ENCODE results near the gene CLINT1. TPM values are rescaled to one million over a fixed set of nuclear protein-coding genes. Genes with fewer than 3 reads are reported as not detected.

Gene CLINT1
- total RNA-seq, 1 donor from 2014 or later = 53.0 TPM

DNA sequence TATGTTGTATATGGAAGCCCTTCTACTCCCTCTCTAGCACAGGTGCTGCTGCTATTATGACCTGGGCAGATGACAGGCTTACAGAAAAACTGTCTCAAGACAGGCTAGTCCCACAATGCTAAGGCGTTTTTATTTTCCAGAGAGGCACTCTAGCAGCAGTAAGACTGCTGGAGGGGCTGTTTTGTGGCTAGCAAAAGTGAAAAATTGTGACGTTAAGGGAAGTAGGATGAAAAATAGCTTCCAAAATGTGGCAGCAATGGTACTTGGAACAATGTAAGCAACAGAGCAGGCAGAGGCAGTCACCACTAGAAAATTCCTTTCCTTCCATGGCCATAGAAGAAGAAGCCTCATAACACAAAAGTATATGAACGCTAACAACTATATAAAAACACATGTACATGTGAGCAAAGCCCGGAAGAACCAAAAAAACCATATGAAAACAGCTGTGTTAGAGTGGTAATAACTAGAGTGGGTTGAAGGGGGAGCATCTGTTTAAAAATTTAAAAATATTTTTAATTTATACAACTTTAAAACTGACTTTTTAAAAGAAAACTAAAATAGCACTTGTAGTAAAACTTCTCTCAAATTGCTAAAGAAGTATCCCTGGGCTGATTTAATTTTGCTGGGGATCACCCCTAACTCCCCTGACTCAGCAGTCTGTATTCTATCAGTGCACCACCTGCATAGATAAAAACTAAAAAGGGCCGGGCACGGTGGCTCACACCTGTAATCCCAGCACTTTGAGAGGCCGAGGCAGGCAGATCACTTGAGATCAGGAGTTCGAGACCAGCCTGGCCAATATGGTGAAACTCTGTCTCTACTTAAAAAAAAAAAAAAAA is 30.6 kb downstream of the CLINT1 start:
- no peak for DNase-seq (ENCODE audit: low spot score)
- intact Hi-C loops (cut with DNase I) = loop anchor here (10.0 kb wide), 1 partner anchor 1276 kb away; no protein-coding TSS in a partner anchor

DNA sequence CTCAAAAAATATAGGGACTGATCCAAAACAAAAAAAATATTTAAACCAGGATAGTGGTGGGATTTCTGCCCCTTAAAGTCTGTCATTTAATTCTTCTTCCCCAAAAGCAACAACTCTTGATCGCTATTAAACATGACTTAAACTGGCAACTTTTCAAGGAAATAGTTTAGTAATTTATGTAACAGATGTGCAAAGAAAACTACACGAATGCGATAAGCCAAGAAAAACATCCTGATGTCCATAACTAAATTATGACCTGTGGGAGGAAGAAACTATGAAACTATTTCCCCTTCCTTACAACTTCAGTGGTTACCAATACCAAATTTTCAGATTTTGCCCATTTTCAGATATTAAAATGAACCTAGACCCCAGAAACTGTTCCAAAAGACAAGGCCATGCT is 31.5 kb downstream of the CLINT1 start:
- intact Hi-C loops (cut with DNase I) = loop anchor here (10.0 kb wide), 1 partner anchor 1277 kb away; no protein-coding TSS in a partner anchor

DNA sequence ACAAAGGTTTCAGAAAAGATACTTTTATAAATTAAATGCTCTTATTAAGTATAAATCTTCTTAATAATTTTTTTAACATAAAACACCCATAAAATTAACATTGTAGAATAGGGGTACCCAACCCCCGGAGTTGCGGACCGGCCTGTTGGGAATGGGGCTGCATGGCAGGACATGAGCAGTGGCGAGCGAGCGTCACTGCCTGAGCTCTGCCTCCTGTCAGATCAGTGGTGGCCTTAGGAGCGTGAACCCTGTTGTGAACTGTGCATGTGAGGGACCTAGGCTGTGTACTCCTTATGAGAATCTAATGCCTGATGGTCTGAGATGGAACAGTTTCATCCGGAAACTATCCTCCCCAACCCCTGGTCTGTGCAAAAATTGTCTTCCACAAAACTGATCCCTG is 35.3 kb downstream of the CLINT1 start:
- no peak for DNase-seq (ENCODE audit: low spot score)
- intact Hi-C loops (cut with DNase I) = loop anchor here (5.0 to 10.0 kb wide), 2 partner anchors 34 to 1281 kb away; partner anchors contain the start of gene CLINT1

More for the DNA sequence above, 31.5 kb downstream of the CLINT1 start:
- no peak for DNase-seq (ENCODE audit: low spot score)

DNA sequence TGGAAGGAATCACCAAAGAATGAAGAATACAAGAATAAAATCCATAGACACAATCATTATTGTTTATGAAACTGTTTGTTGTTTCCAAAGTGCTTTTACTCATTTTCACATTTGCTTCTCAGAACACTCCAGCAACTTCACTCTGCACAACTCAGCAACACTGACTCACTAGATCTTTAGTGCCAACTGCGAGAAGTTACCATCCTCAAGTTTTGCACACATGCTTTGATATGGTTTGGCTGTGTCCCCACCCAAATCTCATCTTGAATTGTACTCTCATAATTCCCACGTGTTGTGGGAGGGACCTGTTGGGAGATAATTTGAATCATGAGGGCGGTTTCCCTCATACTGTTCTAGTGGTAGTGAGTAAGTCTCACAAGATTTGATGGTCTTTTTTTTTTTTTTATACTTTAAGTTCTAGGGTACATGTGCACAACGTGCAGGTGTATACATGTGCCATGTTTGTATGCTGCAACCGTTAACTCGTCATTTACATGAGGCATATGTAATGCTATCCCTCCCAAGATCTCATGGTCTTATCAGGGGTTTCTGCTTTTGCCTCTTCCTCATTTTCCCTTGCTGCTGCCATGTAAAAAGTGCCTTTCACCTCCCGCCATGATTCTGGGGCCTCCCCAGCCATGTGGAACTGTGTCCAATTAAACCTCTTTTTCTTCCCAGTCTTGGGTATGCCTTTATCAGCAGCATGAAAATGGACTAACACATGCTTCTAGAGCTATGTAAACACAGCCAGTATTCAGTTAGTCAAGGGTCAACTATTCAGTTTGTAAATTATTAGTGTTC is 36.9 kb downstream of the CLINT1 start:
- DNase-seq (ENCODE audit: low spot score) = no peak
- intact Hi-C loops (cut with DNase I) = loop anchor here (5.0 to 10.0 kb wide), 2 partner anchors 35 to 1283 kb away; partner anchors contain the start of gene CLINT1

DNA sequence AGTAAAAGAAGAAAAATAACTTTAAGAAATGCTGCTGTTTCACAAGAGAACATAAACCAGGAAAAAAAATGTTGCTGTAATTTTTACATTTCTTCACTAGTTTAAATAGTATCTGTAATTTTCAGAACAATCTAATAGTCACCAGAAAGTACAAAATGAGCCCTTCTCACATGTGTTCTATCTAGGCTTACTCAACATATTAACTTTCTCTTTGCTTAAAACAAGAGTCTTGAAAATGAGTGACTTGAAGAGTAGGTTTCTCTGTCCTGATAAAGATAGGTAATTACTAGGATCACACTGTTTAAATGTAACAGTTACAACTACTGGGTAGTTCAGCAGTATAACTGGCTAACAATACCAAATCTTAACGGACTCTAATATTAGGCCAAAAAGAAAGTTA is 37.5 kb downstream of the CLINT1 start:
- intact Hi-C loops (cut with DNase I) = loop anchor here (5.0 to 10.0 kb wide), 2 partner anchors 36 to 1283 kb away; partner anchors contain the start of gene CLINT1
- DNase-seq (ENCODE audit: low spot score) = no peak

DNA sequence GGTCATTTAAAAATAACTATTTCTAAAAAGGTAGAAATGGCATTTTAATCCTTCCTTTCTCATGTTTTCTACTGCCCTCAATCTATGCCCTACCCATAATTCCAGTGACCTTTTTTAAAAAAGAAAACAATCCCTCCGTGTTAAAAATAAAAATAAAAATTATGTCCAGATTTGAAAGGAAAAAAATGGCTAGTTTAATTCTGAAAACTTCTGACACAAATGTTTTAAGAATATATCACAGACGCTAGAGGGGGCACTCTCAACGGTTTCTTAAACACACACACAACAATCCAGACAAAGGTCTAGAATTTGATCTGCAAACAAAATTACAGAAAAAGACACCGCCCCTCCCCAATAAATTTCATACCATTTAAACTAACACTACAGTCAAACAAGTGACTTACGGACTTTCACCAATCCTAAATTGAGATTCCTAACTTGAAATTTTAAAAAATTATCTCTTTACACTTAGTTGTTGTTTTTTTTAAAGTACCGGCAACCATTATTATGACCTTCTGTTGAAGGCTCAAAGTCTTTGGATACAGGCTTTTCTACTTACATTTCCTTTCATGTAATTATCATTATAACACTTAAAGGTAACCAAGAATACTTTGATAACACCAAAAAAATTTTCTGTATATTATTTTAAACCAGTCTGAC is 38.2 kb downstream of the CLINT1 start:
- no peak for DNase-seq (ENCODE audit: low spot score)
- intact Hi-C loops (cut with DNase I) = loop anchor here (5.0 to 10.0 kb wide), 2 partner anchors 37 to 1284 kb away; partner anchors contain the start of gene CLINT1

DNA sequence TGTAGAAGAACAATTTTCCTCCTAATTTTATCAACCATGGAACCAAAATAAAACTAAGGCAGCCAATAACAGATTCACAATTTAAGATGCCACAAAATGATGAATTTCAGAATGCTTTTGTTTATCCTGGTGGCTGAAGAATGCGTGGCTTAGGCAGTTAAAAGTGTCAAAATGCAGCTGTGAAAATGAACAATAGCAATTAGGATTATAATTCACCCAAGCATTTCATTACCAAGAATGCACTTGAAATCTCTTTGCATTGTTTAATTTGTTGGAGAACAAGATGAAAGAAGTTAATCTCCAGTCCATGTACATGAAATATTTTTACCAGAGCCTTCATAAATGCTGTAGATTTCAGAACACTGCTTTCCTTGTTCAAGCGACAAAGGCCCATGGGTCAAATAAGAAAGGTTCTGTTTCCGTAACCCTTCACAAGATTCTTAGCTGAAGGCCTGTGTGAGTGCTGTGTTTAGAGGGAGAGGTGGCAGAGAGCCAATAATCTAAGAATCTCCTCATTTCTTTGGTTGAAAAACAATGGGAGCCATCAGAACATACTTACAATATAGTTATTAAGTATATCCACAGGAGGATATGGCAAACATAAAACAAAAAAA is 39.3 kb downstream of the CLINT1 start:
- no peak for DNase-seq (ENCODE audit: low spot score)
- intact Hi-C loops (cut with DNase I) = loop anchor here (5.0 to 10.0 kb wide), 4 partner anchors 38 to 1285 kb away; partner anchors contain the start of gene CLINT1

DNA sequence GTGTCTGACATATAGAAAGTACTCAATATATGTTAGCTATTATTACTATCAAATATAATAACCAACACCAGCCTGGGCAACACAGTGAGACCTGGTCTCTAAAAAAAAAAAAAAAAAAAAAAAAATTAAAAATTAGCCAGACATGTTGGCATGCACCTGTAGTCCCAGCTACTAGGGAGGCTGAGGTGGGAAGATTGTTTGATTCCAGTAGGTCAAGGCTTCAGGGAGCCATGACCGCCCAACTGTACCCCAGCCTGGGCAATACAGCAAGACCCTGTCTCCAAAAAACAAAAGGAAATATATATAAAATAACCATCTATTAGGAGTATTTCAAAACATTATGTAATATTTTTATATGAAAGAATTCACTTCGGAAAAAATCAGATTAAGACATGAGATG is 40.6 kb downstream of the CLINT1 start:
- no peak for DNase-seq (ENCODE audit: low spot score)
- intact Hi-C loops (cut with DNase I) = loop anchor here (5.0 kb wide), 2 partner anchors 99 to 129 kb away; no protein-coding TSS in a partner anchor

DNA sequence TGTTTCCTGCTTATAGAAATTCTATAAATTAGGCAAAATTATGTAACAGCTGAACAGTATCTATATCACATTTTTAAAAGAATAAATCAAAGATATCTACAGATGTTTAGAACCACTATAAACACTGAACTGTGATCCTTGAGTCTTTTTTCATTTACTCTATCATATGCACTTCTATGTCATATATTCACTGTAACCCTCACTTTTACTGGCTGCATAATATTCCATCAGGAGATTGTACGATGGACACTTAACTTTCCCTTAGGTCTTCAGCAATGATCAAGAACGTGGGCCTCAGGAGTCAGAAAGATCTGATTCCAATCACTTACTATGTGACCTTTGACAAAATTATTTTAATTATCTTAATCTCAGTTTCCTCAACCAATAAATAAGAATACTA is 41.0 kb downstream of the CLINT1 start:
- DNase-seq (ENCODE audit: low spot score) = no peak
- intact Hi-C loops (cut with DNase I) = loop anchor here (2.0 to 5.0 kb wide), 3 partner anchors 99 to 177 kb away; no protein-coding TSS in a partner anchor

DNA sequence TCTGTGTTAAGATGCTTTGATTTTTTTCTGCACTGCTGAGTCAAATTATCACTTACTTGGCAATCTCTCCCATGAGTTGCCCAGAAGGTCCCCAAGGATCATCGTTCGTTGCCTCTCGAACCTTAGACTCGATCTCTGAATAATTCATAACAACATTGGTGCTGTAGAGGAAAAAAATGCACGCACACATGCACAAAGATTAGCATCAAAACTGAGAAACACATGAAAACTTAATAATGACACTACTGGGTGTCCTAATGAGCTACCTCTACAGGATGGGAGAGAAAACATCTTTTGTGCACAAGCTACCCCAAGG is 41.6 kb downstream of the CLINT1 start:
- intact Hi-C loops (cut with DNase I) = loop anchor here (2.0 to 5.0 kb wide), 3 partner anchors 100 to 177 kb away; no protein-coding TSS in a partner anchor
- no peak for DNase-seq (ENCODE audit: low spot score)

DNA sequence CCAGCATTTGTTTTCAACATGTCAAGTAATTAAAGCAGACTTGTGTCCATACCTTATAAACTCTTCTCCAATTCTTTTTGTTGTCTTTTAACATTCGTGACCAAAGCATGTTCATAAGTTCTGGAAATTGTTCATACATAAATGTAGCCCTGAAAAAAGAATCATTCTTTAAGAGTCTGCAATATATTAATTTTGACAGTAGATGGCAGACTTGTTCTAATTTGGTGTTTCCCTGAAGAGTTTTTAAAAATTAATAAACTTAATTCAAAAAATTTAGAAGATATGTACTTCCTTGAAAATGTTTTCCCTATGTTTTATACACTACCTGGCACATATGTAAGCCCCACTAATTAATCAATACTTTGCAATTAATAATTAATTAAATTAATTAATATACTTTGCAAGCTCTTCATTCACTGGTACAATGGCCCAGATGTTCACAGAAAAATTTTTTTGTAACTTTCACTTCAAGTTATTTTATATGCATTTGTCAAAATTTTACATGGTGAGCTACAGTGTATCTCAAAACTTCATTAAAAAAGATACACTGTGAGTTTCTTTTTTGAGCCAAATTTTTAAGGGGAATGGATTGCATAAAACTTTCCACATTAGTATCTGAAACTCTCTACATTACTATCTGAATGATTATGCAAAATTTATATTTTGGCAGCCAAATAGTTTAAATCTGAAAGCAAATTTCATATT is 42.1 kb downstream of the CLINT1 start:
- no peak for DNase-seq (ENCODE audit: low spot score)
- intact Hi-C loops (cut with DNase I) = loop anchor here (2.0 to 5.0 kb wide), 3 partner anchors 100 to 178 kb away; no protein-coding TSS in a partner anchor

DNA sequence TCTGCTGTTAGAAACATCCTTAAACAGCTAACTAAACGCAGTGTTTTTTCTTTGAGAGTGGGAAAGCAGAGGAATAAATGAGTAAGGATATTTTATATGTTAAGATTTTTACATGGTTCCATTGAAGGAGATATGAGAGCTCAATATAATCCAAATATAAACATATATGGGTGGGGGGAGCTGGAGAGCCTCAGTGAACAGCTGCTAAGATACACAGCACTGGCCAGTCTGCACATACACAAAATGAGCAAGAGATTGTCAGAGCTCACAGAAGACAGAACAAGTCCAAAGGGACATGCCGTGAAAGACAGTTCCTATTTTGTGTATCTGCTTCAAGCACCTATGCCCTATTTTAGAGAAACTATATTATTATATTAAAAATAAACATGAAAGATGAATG is 46.9 kb downstream of the CLINT1 start:
- intact Hi-C loops (cut with DNase I) = no loop called here
- no peak for DNase-seq (ENCODE audit: low spot score)

DNA sequence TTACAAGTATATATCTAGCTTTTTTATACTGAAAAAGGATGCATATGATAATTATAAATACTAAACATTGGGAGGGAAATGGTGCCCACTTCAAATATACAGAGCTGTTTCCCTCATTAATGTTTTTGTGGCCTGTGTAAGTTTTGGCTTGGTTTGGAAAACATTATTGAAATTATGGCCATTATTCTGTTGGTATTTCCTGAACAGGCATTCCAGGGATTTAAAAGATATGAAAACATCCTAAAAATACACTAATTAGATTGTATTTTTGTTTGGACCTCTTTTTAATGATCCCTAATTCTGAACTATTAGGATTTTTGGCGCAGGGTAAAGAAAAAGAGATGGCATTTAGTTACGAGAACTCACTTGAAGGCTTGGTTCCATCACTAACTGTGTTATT is 50.9 kb downstream of the CLINT1 start:
- intact Hi-C loops (cut with DNase I) = no loop called here
- DNase-seq (ENCODE audit: low spot score) = no peak

DNA sequence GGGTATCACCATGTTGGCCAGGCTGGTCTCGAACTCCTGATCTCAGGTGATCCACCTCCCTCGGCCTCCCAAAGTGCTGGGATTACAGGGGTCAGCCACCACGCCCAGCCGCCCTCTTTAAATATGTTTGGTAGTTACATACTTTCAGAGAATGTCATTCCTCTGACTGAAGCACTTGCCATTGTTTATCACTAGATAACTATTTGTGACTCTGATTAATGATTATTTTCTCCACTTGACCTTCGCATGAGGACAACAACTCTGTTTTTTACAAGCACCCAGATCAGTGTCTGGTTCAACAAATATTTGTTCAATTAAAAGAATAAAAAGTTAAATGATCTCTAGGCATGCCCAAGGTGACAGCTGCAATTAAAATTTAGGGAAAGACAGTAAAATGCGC is 56.2 kb downstream of the CLINT1 start:
- intact Hi-C loops (cut with DNase I) = no loop called here
- DNase-seq (ENCODE audit: low spot score) = no peak

DNA sequence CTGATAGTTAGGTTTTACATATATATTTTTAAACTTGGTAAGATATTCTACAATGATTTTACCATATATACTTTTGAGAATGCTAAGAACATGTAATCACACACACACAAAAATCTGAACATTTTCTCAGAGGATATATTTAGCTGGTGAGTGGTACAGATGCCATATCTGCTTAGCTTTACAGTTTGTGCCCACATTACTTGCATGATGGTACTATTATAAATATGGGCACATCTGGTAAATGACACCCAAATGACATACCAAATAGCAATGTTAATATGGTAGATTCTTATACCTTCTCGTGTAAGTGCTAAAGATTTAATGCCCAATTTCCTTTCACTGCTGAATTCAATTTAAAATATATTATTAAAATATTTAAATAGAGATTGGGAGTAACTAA is 58.8 kb downstream of the CLINT1 start:
- no peak for DNase-seq (ENCODE audit: low spot score)
- intact Hi-C loops (cut with DNase I) = no loop called here

DNA sequence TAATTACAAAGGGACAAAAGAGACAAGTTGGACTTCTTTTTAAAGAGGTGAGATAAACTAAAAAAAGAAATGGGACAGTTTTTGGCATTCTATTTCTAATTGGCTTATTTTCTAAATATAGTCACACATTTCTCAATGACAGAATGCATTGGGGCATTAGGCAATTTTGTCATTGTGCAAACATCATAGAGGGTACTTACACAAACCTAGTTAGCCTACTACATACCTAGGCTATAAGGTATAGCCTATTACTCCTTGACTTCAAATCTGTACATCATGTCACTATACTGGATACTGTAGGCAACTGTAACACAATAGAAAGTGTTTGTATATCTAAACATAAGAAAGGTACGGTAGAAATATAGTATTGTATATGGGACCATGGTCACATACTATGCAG is 59.4 kb downstream of the CLINT1 start:
- no peak for DNase-seq (ENCODE audit: low spot score)
- intact Hi-C loops (cut with DNase I) = no loop called here

DNA sequence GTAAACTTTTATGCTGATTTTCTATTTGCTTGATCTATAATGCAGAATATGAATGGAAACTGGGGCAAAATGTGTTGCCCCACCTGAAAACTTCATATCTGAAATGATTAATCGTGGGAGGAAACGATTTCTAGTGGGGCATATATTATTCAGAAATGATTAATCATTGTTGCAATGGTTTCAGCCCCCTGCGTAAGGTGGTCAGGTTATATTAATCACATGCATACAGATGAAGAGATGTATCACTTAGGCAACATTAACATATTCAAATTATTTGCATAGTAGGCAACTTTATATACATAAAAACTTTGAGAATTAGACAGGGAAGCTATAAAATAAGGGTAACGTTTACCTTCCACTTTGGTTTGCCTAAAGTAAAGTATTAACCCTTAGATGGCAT is 65.6 kb downstream of the CLINT1 start:
- intact Hi-C loops (cut with DNase I) = no loop called here
- no peak for DNase-seq (ENCODE audit: low spot score)

DNA sequence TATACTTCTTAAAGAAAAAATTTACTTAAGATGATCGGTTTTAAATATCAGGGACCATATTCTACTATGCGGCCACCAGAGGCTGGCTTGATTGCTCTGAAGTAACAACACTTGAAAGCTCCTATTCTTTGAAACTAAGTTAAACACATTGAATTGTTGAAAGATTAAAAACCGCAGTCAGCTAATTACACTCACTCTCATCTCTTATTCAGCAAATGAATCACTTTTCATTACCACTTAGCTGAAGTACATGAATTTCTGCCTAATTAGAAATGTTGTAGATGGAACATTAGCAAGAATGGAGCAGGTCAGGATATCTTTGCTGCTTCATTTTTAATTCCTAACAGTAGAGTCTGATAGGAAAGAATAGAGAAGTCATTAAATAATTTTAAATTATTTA is 73.1 kb downstream of the CLINT1 start:
- intact Hi-C loops (cut with DNase I) = no loop called here
- DNase-seq (ENCODE audit: low spot score) = no peak

DNA sequence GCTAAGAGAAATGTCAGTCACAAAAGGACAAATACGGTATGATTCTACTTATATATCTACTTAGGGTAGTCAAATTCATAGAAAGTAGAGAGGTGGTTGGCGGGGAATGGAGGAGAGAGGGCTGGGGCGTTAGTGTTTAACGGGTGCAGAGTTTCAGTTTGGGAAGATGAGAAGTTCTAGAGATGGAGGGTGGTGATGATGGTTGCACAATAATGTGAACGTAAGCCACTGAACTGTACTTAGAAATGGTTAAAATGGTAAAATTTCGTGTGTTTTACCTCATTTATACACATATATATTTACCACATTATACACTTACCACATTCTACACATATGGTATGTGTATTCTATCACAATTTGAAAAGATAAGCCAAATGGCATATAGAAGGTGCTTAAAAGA is 79.7 kb downstream of the CLINT1 start:
- DNase-seq (ENCODE audit: low spot score) = no peak
- intact Hi-C loops (cut with DNase I) = no loop called here

Measured in cardiac septum (tissue), 1 donor.